Inflammatory macrophage (primary cell): Measurements from ENCODE around the gene SAMD4A.

Experiments used
- DNase-seq, 2 donors: peaks; one replicate each; pipeline ENCODE4 v3.0.0-alpha.2; 2020 to 2022

Gene SAMD4A

DNA sequence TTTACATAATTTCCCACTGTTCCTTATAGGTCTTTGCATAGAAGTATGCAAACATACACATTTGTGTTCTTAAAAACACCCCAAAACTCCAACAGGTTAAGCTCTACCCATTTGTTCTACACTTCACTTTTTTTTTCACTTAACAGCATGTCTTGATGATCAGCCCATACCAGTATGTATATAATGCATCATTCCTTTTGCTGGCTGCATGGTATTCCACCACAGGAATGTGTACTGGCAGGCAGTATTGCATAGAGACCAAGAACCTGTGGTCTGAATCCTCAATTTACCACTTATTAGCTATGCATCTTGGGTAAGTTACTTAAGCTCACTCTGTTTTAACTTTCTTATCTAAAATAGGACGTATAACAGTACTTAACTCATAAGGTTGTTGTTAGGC is 65.5 kb downstream of the SAMD4A start:
- DNase-seq, result no peak

GRCh38 chr14:54633076-54633475 is 66.1 kb downstream of the SAMD4A start:
- no peak for DNase-seq

DNA sequence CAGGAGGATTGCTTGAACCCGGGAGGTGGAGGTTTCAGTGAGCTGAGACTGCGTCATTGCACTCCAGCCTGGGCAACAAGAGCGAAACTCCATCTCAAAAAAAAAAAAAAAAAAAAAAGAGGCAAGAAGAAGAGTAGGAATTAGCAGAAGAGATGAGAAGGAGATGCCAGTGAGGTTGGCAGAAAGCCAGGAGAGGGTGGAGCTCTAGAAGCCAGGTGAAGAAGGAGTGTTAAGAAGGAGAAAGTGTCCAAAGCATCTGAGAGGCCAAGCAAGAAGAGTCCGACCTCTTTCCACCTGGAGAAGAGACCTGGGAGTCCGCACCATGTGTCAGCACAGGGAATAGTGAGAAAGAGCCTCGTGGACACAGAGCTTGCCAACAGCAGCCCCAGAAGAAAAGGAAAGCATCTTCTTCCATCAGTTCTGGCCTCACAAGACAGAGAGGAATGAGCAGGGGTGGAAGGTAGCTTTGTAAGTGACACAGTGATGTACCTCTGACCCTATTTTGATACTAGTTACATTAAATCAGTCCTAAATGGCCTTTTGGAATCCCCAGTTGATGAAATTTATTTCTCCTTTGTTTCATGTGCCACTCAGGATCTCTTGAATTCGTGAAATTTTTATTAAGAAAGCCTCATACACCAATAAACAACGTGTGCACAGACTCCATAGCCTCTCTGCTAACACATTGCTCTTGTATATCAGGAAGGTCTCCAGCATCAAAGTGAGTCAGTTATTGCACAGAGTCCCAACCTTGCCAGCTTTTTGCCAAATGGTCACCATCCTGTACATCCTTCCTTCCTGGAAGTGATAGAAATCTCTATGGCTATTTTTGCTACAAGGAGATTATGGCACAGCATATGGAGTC is 70.6 kb downstream of the SAMD4A start:
- DNase-seq, result no peak

DNA sequence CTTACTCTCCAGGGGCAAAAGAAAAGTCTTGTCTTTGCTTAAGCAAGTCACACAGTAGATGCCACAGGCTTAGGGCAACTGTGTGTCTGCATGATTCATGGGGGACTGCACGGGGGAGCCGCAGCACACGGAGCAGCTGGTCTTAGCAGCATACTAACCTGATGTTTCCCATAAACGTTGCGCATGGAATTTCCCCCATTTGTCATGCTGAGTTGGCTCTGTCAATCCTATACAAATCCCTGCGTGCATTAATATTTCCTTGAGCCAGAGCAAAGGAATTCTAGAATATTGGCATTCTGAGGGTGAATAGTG is 71.2 kb downstream of the SAMD4A start:
- no peak for DNase-seq

- no peak for DNase-seq
These were observed 72.7 kb downstream of the SAMD4A start for GRCh38 chr14:54639611-54640010.

DNA sequence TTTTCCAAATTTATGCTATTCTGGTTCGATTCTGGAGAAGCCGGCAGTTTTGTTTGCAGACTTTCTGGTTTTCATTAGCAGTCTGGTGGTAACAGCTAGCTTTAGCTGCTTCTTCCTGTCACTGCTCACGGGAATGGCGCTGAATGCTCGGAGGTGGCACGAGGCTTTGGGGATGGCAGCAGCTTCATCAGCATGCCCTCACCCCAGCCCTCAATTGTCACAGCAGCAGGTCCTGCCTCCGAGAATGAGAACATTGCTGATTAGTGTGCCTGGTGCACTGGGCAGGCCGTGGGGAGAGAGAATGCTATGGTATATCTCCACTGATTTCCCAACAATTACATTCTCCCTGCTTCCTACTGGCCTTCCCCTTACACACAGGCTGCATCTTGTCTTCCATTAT is 73.6 kb downstream of the SAMD4A start:
- no peak for DNase-seq

- no peak for DNase-seq
These were observed 75.2 kb downstream of the SAMD4A start for GRCh38 chr14:54642121-54642520.

- DNase-seq, result no peak
These were observed 76.1 kb downstream of the SAMD4A start for GRCh38 chr14:54642801-54643695.

DNA sequence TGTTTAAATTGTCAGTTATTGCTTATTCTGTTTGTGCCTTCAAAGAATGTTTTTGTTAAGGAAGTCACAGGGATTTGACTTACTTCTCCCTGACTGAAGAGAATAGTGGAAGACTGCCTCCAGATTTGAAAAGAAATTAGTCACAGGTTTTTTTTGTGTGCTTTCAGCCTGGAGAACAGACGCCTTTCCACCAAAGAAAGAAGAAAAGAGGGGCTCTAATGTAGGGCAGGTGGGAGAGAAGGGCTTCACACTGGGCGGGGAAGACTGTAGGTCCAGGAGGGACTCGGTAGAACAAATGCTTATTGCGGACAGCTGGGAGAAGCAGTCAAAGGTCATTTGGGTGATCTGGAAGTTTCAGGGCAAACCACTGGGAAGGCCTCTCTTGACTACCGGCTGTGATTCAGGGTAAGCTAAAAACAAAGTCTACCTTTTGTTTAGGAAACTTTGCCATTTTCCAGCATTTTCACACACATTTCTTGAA is 76.8 kb downstream of the SAMD4A start:
- no peak for DNase-seq

DNA sequence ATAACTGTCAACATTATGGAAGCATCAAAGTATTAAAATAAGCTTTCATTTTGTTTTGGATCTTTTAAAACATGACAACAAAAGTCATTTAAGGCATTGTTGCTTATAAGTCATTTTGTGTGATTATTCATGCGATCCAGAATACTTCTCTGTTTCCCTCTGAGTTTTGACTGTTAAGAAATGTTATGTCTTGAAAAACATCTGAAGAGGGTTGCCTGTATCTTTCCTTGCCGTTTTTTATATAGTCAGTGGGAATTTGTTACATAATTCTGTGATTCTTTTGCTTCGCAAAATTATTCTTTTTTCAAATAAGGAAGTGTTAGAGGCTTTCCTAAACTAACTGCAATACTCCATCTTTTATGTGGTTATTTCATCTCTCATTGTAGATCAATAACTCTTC is 78.7 kb downstream of the SAMD4A start:
- DNase-seq, result no peak

DNA sequence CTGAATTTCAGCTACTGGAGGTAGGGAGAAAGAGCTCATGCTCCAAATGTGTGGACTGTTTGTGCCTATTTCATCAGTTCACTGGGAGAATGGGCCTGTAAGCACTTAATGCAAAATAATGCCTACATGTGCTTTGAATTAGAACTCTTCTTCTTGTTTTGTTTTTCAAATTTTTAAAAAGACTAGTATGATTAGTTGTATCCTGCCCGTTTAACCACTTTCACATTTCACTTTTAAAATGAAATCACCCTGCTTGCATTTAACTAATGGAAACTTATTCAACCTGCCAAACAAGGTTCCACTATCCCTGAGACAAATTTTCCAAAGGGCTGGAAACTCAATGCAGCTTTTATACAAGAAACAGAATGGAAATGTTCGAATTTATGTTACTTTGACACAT is 79.7 kb downstream of the SAMD4A start:
- DNase-seq, result no peak

DNA sequence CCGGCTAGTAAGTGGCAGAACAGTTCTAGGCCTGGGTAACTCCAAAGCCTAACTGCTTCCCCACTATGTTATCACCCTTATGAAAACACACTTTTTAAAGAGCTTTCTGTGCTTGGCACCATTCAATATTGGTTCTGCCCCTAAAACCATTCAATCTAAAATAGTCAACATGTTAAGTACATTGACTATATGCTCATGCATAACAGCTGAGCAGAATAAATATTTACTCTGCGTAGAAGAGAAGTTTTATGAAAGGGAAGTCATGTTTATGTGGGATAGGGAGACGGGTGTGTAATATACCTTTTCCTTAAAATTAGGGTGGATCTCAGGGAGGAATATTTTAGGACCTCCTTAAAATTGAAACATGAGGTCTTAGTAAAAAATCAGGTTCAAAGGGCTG is 80.5 kb downstream of the SAMD4A start:
- DNase-seq, result no peak

DNA sequence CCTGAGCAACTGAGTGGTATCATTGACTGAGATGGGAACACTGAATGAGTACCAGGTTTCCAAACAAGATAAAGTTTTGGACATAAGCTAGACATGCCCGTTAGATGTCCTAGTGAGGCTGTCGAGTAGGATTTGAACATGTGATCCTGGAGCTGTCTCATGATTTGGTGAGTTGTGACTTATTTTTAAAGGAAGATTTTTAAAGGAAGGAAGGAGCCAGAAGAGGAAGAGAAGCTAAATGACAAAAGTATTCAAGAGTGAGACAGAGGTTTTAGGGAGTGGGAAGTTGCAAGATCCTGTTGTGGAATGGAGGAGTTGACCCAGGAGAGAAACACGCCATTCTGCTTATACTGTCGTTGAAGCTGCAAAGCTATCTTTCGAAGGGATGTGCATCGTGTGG is 82.1 kb downstream of the SAMD4A start:
- DNase-seq, result peak; percentile 23 to 46

GRCh38 chr14:54650331-54650958 is 83.5 kb downstream of the SAMD4A start:
- peak; percentile 92 to 94 for DNase-seq

DNA sequence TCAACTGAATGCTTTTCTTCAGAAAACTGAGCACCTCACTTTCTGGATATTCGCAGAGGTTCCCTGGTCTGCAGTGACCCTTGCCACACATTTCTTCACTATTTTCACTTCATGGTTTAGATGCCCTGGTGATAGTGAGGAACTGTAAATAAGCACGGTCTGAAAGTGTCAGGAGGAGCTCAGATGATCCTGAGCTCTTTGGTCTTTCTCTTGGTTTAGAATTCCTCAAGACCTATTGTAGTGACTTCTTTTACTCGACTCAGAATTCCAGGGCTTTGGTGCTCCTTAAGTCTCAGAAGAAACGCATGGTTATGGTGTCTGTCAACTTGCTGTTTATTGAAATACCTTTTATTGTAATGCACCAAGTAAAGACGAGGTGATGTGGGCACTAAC is 84.0 kb downstream of the SAMD4A start:
- DNase-seq, result peak; percentile 64 to 71

- DNase-seq, result no peak
These were observed 84.7 kb downstream of the SAMD4A start for GRCh38 chr14:54651649-54652048.

DNA sequence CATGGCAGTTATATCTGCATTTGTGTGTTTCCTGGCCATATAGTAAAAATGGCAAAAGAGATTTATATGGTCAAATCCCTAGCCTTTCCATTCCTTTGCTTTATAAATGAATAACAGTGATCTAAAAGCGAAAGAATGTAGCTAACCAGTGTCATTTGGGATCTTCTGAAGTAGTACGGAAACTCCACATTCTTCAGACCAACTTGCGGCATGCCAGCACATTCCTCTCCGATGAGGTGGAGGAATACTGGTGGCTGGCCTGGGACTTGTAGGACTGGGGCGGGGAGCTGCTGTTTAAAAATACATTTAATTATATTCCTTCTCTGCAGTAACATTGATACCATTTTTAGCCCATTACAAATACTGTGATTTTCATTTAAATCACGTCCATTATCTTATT is 85.3 kb downstream of the SAMD4A start:
- DNase-seq, result no peak

DNA sequence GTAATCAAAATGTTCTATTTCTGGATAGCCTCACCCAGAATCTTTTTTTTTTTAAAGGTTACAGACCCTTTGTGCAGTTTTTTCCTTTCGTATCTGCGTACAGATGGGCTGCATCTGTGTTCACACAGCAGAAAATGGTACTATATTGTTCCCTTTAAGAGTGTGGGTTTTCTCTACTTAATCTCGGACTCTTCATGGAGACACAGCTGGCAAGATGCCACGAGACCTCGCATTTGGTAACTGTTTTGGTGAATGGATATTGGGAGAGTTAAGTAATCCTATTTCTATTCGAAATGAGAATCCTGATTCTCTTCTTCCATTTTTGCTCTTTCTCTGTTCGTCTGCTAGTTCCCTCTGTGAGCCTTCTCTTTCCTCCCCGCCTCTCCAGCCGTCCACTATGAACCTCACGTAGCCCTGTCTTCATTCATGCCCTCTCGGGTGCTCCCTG is 85.7 kb downstream of the SAMD4A start:
- DNase-seq, result no peak

DNA sequence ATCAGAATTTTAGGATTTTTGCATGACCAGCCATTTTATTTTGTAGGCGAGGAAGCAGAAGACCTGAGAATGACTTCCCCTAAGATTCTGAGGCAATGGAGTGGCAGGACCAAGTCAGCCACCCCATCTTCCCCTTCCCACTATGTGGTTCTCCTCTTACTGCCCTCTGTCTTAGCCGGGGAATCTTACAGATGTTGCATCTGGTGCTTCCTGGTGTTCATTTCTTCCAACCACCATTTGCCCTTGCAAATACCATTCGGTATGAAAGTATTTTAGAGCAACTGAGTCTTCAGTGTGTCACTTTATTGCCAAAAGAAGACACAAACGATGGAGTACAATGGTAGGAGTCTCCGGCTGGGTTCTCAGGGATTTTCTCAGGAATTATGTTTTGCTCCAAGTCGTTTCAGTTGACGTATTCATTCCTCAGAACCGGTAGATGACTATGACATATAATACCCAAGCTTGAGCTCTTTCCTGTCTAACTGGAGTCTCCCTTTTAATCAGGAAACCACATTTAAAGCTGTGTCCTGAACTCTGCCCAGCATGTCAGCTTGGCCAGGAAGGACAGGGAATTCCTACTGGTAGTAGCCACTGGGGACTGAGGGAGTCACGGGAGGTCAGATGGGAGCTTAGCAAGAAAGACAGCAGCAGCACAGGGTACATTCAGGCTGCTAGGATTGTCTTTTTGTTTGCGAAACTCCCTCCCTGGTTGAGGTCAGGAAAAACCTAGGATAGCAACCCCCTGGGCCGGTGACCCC is 87.0 kb downstream of the SAMD4A start:
- DNase-seq, result peak; percentile 65 to 66

GRCh38 chr14:54654605-54655004 is 87.7 kb downstream of the SAMD4A start:
- no peak for DNase-seq

DNA sequence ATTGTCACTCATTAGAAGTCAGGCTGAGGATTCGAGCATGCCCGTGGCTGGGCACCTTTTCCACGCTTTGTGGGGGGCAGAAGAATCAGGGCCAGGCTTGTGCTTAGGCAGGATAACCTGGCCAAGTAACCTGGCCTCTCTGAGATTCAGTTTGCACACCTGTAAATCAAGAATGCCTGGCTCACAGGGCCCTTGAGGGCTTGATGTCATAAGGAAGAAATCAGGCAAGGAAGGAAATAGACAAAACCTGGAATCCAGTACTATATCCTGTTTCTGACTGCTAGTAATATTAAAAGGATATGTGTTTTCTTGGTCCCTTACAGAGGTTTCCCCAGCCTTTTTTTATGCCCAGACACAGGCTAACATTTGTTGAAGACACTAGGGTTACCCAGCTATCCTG is 91.9 kb downstream of the SAMD4A start:
- no peak for DNase-seq

GRCh38 chr14:54659365-54659764 is 92.4 kb downstream of the SAMD4A start:
- no peak for DNase-seq
